Smooth muscle cell (in vitro differentiated cells): Measurements from ENCODE around the gene PTPRN2. TPM values are rescaled to one million over a fixed set of nuclear protein-coding genes. Genes with fewer than 3 reads are reported as not detected.
"Not testable (repeated sequence)": the region's sequence is repeated elsewhere in the genome, so short reads cannot be mapped to it uniquely, and the experiment has no call there.

Experiments
- DNase-seq: peaks from one replicate; lab custom pipeline; 2025; ENCODE audit not compliant: unreplicated experiment; lab: John Stamatoyannopoulos, UW
- H2AFZ ChIP-seq: fragments of 200-600 bp; sonication (generic); 2 replicates; pipeline ENCODE4 v1.6.0; 2016; ENCODE audit warnings: antibody characterized with exemption, low read depth, mild to moderate bottlenecking
- H3F3A ChIP-seq: fragments of 200-600 bp; sonication (generic); 2 replicates; pipeline ENCODE4 v1.6.0; 2017; ENCODE audit warnings: antibody characterized with exemption, low read depth
- H3K27ac ChIP-seq: fragments of 200-600 bp; sonication (generic); 2 replicates; pipeline ENCODE4 v1.5.1; 2016; ENCODE audit warnings: low read depth, mild to moderate bottlenecking
- H3K27me3 ChIP-seq: fragments of 200-600 bp; sonication (generic); 2 replicates; pipeline ENCODE4 v1.6.1; 2016; ENCODE audit warnings: low read depth, mild to moderate bottlenecking
- H3K36me3 ChIP-seq: fragments of 200-600 bp; sonication (generic); 2 replicates; pipeline ENCODE4 v1.5.1; 2016; ENCODE audit warnings: low read depth
- H3K4me1 ChIP-seq: fragments of 200-600 bp; sonication (generic); 2 replicates; pipeline ENCODE4 v1.5.1; 2016; ENCODE audit warnings: low read depth
- H3K4me2 ChIP-seq: fragments of 200-600 bp; sonication (generic); 2 replicates; pipeline ENCODE4 v1.6.0; 2016; ENCODE audit warnings: mild to moderate bottlenecking
- H3K4me3 ChIP-seq: fragments of 200-600 bp; sonication (generic); 2 replicates; pipeline ENCODE4 v1.5.1; 2016; ENCODE audit warnings: mild to moderate bottlenecking
- H3K79me2 ChIP-seq: fragments of 200-600 bp; sonication (generic); 2 replicates; pipeline ENCODE4 v1.6.0; 2016; ENCODE audit warnings: low read depth, mild to moderate bottlenecking
- H3K9ac ChIP-seq: fragments of 200-600 bp; sonication (generic); 2 replicates; pipeline ENCODE4 v1.6.0; 2016; ENCODE audit warnings: low read depth
- H3K9me3 ChIP-seq: fragments of 200-600 bp; sonication (generic); replicated peaks from 2 replicates; pipeline ENCODE4 v1.5.1; 2016; ENCODE audit warnings: low read depth
- H4K20me1 ChIP-seq: fragments of 200-600 bp; sonication (generic); 2 replicates; pipeline ENCODE4 v1.6.0; 2016; ENCODE audit warnings: low read depth
- WGBS: methylation state at CpG from one replicate; pipeline ENCODE4 v1.1.7; 2016; ENCODE audit warnings: low lambda C conversion rate; 5-methylcytosine and 5-hydroxymethylcytosine counted together
- polyA plus RNA-seq: library from polyadenylated mRNA; unstranded; fragments of >200 nt; fragmentation: Nextera tagmentation; extraction: Ambion mirVana; gene quantifications from 2 replicates; pipeline ENCODE4 v1.2.1, GENCODE V29; 2016
- total RNA-seq: library from RNA; depleted of rRNA; stranded (reverse); fragments of >200 nt; gene quantifications from 2 replicates; pipeline ENCODE4 v1.2.3, GENCODE V29; 2014
- TF ChIP-seq, protein P1 (sequence below): fragments of 200-600 bp; sonication (generic); IDR thresholded peaks from 2 replicates; pipeline ENCODE4 v1.5.1; 2017; ENCODE audit warnings: borderline replicate concordance, mild to moderate bottlenecking, antibody characterized with exemption; ENCODE audit not compliant: insufficient read depth, poor library complexity, severe bottlenecking

Gene PTPRN2
- total and polyA plus RNA-seq, 2 experiments from 2014 or later: 0.09 to 0.87 TPM

DNA sequence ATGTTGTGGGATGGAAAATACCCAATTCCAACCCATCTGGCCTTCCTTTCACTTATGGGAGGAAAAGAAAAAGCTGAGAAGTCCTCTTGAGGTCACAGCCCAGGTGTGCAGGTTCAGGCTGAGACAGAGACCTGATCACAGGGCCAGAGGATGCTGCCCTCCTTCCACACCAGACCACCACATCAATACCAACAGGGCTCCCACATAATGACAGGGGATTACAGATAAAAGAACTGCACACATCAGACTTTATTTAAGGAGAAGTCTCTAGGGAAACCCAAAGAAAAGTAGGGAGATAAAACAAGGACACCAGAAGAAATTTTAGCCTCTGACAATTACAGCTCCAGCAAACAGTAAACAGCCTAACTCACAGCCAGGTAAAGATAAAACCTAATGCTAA is 548.4 kb downstream of the PTPRN2 start:
- H3K4me2 ChIP-seq: no peak overlapping the region
- H3F3A ChIP-seq: no peaks in the 10 kb centered on the region
- H3K36me3 ChIP-seq: no peaks in the 10 kb centered on the region
- no peaks in the 10 kb centered on the region for H3K9me3 ChIP-seq
- no peak for DNase-seq
- no peak overlapping the region for H3K4me3 ChIP-seq
- no peak overlapping the region for H2AFZ ChIP-seq
- H3K4me1 ChIP-seq: no peaks in the 10 kb centered on the region
- TF ChIP-seq, protein P1, sequence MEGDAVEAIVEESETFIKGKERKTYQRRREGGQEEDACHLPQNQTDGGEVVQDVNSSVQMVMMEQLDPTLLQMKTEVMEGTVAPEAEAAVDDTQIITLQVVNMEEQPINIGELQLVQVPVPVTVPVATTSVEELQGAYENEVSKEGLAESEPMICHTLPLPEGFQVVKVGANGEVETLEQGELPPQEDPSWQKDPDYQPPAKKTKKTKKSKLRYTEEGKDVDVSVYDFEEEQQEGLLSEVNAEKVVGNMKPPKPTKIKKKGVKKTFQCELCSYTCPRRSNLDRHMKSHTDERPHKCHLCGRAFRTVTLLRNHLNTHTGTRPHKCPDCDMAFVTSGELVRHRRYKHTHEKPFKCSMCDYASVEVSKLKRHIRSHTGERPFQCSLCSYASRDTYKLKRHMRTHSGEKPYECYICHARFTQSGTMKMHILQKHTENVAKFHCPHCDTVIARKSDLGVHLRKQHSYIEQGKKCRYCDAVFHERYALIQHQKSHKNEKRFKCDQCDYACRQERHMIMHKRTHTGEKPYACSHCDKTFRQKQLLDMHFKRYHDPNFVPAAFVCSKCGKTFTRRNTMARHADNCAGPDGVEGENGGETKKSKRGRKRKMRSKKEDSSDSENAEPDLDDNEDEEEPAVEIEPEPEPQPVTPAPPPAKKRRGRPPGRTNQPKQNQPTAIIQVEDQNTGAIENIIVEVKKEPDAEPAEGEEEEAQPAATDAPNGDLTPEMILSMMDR: no peak
- no peak overlapping the region for H3K27ac ChIP-seq
- no peaks in the 10 kb centered on the region for H3K79me2 ChIP-seq
- H3K9ac ChIP-seq: no peak overlapping the region
- no peaks in the 10 kb centered on the region for H4K20me1 ChIP-seq
- H3K27me3 ChIP-seq: no peaks in the 10 kb centered on the region

DNA sequence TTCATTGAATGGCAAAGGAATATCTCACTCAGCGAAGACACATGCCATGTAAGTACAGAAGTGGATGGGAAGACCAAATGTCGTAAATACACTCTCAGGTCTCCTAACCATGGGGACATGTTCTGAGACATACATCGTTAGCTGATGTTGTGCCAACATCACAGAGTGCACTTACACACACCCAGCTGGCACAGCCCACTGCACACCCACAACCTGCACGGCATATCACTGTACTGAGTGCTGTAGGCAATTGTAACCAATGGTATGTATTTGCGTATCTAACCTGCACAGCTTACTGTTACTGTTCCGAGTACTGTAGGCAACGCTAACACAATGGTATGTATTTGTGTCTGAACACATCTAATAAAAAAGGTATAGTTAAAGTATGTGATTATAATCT is 550.4 kb downstream of the PTPRN2 start:
- Histone ChIP-seq H3K9ac (no peak overlapping the region), H3K27me3 (no peaks in the 10 kb centered on the region), H3K36me3 (no peaks in the 10 kb centered on the region), H3K4me2 (no peak overlapping the region), H3K9me3 (no peaks in the 10 kb centered on the region), H3K27ac (no peak overlapping the region), H3K4me3 (no peak overlapping the region), H3K4me1 (peaks cover 4% of the 10 kb centered on the region), H4K20me1 (no peaks in the 10 kb centered on the region), H2AFZ (no peak overlapping the region), H3K79me2 (no peaks in the 10 kb centered on the region), H3F3A (no peaks in the 10 kb centered on the region)
- TF ChIP-seq, protein P1: no peak
- WGBS: 88% methylated on average over 7 of the region's 7 CpGs
- no peak for DNase-seq

- H3K36me3 ChIP-seq: no peaks in the 10 kb centered on the region
- H3K27me3 ChIP-seq: no peaks in the 10 kb centered on the region
- no peak for DNase-seq
- no peak overlapping the region for H3K27ac ChIP-seq
- no peaks in the 10 kb centered on the region for H4K20me1 ChIP-seq
- 92% methylated on average over 4 of the region's 4 CpGs for WGBS
- H3F3A ChIP-seq: no peaks in the 10 kb centered on the region
- H2AFZ ChIP-seq: no peak overlapping the region
- no peak overlapping the region for H3K4me3 ChIP-seq
- H3K4me1 ChIP-seq: peaks cover 16% of the 10 kb centered on the region
- no peak overlapping the region for H3K9ac ChIP-seq
- H3K4me2 ChIP-seq: no peak overlapping the region
- no peaks in the 10 kb centered on the region for H3K9me3 ChIP-seq
- TF ChIP-seq, protein P1: no peak
- H3K79me2 ChIP-seq: no peaks in the 10 kb centered on the region
Measured at GRCh38 chr7:158035343-158035742, 552.3 kb downstream of the PTPRN2 start.

- H3K4me1 ChIP-seq: peaks cover 16% of the 10 kb centered on the region
- H3K27me3 ChIP-seq: no peaks in the 10 kb centered on the region
- no peak for DNase-seq
- 66% methylated on average over 3 of the region's 3 CpGs for WGBS
- TF ChIP-seq, protein P1: no peak
- no peaks in the 10 kb centered on the region for H4K20me1 ChIP-seq
- H3K27ac ChIP-seq: no peak overlapping the region
- H3K36me3 ChIP-seq: no peaks in the 10 kb centered on the region
- H3K9ac ChIP-seq: no peak overlapping the region
- H3K4me3 ChIP-seq: no peak overlapping the region
- no peaks in the 10 kb centered on the region for H3K9me3 ChIP-seq
- H3K4me2 ChIP-seq: no peak overlapping the region
- no peaks in the 10 kb centered on the region for H3K79me2 ChIP-seq
- no peak overlapping the region for H2AFZ ChIP-seq
- no peaks in the 10 kb centered on the region for H3F3A ChIP-seq
Measured at GRCh38 chr7:158034571-158034970, 553.1 kb downstream of the PTPRN2 start.

- not testable (repeated sequence) for H3K4me2 ChIP-seq, H3K9ac ChIP-seq, H3K27ac ChIP-seq, H3F3A ChIP-seq, H3K79me2 ChIP-seq, H2AFZ ChIP-seq, H3K36me3 ChIP-seq, H3K27me3 ChIP-seq, H4K20me1 ChIP-seq, DNase-seq, H3K4me3 ChIP-seq, H3K9me3 ChIP-seq
- H3K4me1 ChIP-seq: peaks cover 16% of the 10 kb centered on the region
- WGBS: 95% methylated on average over 6 of the region's 6 CpGs
Measured at GRCh38 chr7:158033925-158034324, 553.7 kb downstream of the PTPRN2 start.
